IPS-15b (cell line): ENCODE data around the gene PTPRB.

ENCODE experiments used
- H3K27me3 ChIP-seq: one replicate; pipeline ENCODE4 v1.6.1; 2013; ENCODE audit warnings: low read length; ENCODE audit not compliant: control insufficient read depth, insufficient read depth
- H3K36me3 ChIP-seq: one replicate; pipeline ENCODE4 v1.6.1; 2013; ENCODE audit warnings: low read length; ENCODE audit not compliant: control insufficient read depth, insufficient read depth
- H3K4me1 ChIP-seq: one replicate; pipeline ENCODE4 v1.6.1; 2013; ENCODE audit warnings: mild to moderate bottlenecking, low read length; ENCODE audit not compliant: control insufficient read depth, insufficient read depth
- H3K4me3 ChIP-seq: one replicate; pipeline ENCODE4 v1.5.1; 2013; ENCODE audit warnings: low read depth, low read length
- H3K9ac ChIP-seq: one replicate; pipeline ENCODE4 v1.6.1; 2013; ENCODE audit warnings: low read depth, mild to moderate bottlenecking, low read length
- H3K9me3 ChIP-seq: one replicate; pipeline ENCODE4 v1.6.1; 2013; ENCODE audit warnings: mild to moderate bottlenecking, low read length; ENCODE audit not compliant: control insufficient read depth, insufficient read depth

The PTPRB gene

DNA sequence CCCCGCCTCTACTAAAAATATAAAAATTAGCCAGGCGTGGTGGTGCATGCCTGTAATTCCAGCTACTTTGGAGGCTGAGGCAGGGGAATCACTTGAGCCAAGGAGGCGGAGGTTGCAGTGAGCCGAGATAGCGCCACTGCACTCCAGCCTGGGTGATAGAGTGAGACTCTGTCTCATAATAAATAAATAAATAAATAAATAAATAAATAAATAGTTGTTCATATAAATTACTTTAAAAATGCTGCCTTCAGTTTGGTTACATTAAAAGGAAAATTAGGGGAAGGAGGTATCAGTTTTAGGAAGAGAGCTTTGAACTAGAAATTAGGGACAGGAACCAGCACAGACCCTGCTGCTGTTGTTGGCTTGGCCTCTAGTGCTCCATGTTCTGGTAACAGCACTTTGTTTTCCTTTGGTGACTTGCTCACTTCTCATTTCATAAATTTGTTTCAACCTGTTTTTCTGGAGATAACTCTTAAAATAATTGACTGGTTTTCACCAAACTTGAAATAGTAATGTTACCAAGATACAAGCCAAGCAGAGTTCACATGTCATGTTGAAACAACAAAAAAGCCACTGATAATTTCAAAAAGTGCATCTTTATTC, 22.9 kb upstream of the PTPRB start:
- no peaks in the 10 kb centered on the region for H3K9me3 ChIP-seq
- no peak overlapping the region for H3K4me3 ChIP-seq
- H3K9ac ChIP-seq = no peak overlapping the region
- peaks cover 10% of the 10 kb centered on the region for H3K4me1 ChIP-seq
- no peaks in the 10 kb centered on the region for H3K36me3 ChIP-seq
- H3K27me3 ChIP-seq = no peaks in the 10 kb centered on the region

DNA sequence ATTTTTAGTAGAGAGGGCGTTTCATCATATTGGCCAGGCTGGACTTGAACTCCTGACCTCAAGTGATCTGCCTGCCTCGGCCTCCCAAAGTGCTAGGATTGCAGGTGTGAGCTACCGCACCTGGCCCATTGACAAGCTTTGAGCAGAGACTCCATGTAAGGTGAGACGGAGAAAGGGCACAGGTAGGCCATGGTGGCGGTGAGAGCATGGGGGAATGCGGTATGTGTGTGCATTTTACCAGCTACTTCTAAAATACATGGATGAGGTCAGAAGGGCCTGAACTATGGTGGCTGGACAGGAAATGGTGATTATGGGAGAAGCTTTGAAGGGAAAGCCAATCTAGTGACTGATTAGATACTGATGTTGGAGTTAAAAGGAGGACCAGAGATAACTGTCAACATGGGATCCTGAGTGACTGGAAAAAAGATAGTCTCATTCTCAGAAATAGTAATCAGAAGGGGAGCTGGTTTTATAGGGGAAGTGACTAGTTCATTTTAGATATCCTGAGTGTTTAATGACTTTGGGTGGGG, 21.9 kb upstream of the PTPRB start:
- Histone ChIP-seq H3K27me3 (no peaks in the 10 kb centered on the region), H3K4me3 (no peak overlapping the region), H3K9ac (no peak overlapping the region), H3K4me1 (peaks cover 4% of the 10 kb centered on the region), H3K9me3 (no peaks in the 10 kb centered on the region), H3K36me3 (no peaks in the 10 kb centered on the region)

DNA sequence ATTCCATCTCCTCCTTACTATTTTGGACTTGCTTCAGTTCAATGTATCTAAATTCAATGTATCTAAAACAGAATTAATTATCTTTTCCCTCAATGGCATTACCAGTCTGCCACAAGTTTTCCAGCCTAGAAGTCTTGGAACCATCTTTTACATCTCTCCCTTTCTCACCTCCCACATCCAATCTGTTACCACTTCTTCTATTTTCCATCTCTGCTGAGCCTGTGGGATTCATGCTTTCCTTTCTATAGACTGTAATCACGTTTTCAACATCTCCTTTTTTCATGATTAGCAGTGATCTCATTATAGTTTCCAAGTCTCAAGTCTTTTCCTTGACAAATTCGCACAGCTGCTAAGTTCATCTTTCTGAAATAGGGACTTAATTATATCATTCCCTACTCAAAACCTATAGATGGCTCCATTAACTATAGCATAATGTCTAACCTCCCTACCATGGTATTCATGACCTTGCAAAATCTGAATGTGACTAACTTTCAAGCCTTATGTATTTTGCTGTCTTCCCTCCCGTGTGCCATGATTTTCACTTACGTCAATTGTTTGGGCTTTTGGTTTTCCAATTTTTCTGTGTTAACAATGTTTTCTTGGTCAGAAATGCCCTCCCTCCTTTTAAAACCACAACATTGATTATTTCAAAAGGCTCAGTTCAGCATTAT, 20.5 kb upstream of the PTPRB start:
- Histone ChIP-seq H3K9me3 (no peaks in the 10 kb centered on the region), H3K4me3 (no peak overlapping the region), H3K9ac (no peak overlapping the region), H3K36me3 (no peaks in the 10 kb centered on the region), H3K4me1 (peaks cover 4% of the 10 kb centered on the region), H3K27me3 (no peaks in the 10 kb centered on the region)

DNA sequence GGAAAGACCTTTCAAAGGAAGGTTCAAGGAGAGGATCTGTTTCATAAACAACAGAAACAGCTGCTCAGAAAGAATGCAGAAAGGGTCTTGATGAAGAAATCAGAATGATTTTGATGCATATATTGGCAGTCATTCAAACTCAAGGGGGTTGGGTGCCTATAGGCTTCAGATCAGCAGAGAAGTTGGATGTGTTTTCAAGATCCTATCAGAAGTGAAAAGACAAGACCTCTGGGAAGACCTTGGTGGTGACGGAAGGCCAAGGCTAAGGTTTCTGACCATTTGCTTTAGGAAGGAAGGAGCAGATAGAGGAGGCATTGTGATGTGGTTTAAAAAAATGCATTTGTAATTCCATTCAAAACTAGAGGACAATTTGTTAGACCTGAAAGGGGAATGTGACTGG, 15.2 kb upstream of the PTPRB start:
- Histone ChIP-seq H3K4me3 (no peak overlapping the region), H3K36me3 (no peaks in the 10 kb centered on the region), H3K9ac (no peak overlapping the region), H3K9me3 (no peaks in the 10 kb centered on the region), H3K4me1 (no peaks in the 10 kb centered on the region), H3K27me3 (no peaks in the 10 kb centered on the region)

GRCh38 chr12:70648831-70649230, 11.6 kb upstream of the PTPRB start:
- Histone ChIP-seq H3K9ac (no peak overlapping the region), H3K4me1 (no peaks in the 10 kb centered on the region), H3K36me3 (no peaks in the 10 kb centered on the region), H3K4me3 (no peak overlapping the region), H3K27me3 (no peaks in the 10 kb centered on the region), H3K9me3 (no peaks in the 10 kb centered on the region)

GRCh38 chr12:70648191-70648590, 11.0 kb upstream of the PTPRB start:
- Histone ChIP-seq H3K4me1 (no peaks in the 10 kb centered on the region), H3K27me3 (no peaks in the 10 kb centered on the region), H3K4me3 (no peak overlapping the region), H3K36me3 (no peaks in the 10 kb centered on the region), H3K9me3 (no peaks in the 10 kb centered on the region), H3K9ac (no peak overlapping the region)

GRCh38 chr12:70646850-70647249, 9.6 kb upstream of the PTPRB start:
- Histone ChIP-seq H3K9ac (no peak overlapping the region), H3K4me1 (no peaks in the 10 kb centered on the region), H3K9me3 (no peaks in the 10 kb centered on the region), H3K4me3 (no peak overlapping the region), H3K27me3 (no peaks in the 10 kb centered on the region), H3K36me3 (no peaks in the 10 kb centered on the region)

- Histone ChIP-seq H3K9ac (no peak overlapping the region), H3K9me3 (no peaks in the 10 kb centered on the region), H3K36me3 (no peaks in the 10 kb centered on the region), H3K4me1 (no peaks in the 10 kb centered on the region), H3K4me3 (no peak overlapping the region), H3K27me3 (no peaks in the 10 kb centered on the region)
Measured at GRCh38 chr12:70645494-70646317, 8.5 kb upstream of the PTPRB start.

- Histone ChIP-seq H3K9ac (no peak overlapping the region), H3K4me3 (no peak overlapping the region), H3K27me3 (no peaks in the 10 kb centered on the region), H3K4me1 (no peaks in the 10 kb centered on the region), H3K36me3 (no peaks in the 10 kb centered on the region), H3K9me3 (no peaks in the 10 kb centered on the region)
Measured at GRCh38 chr12:70644861-70645260, 7.6 kb upstream of the PTPRB start.

- H3K27me3 ChIP-seq = no peaks in the 10 kb centered on the region
Measured at GRCh38 chr12:70643939-70644338, 6.7 kb upstream of the PTPRB start.

DNA sequence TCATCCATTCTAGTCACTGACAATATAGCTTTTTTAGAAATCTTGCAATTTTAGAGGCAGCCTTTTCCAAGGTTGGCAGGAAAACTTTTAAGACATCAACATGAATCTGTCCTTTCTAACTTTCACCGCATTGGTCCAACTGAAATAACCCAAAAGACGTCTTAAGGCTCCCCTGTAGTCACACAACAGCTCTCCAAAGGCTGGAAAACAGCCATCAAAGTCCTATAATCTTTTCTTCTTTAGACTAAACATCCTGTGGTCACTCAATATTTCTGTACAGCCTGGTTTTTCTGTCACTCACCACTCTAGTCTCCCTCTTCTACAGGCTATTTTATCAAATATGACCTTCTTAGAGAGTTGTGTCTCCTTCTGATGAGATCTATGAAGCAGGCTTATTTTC, 4.5 kb upstream of the PTPRB start:
- Histone ChIP-seq H3K4me1 (no peaks in the 10 kb centered on the region), H3K9me3 (no peaks in the 10 kb centered on the region)

More at GRCh38 chr12:70643939-70644338, 6.7 kb upstream of the PTPRB start:
- Histone ChIP-seq H3K36me3 (no peaks in the 10 kb centered on the region), H3K9me3 (no peaks in the 10 kb centered on the region), H3K4me1 (no peaks in the 10 kb centered on the region), H3K9ac (no peak overlapping the region), H3K4me3 (no peak overlapping the region)

More for the DNA sequence above, 4.5 kb upstream of the PTPRB start:
- Histone ChIP-seq H3K9ac (no peak overlapping the region), H3K27me3 (no peaks in the 10 kb centered on the region), H3K4me3 (no peak overlapping the region), H3K36me3 (no peaks in the 10 kb centered on the region)
